Loucy (cell line): ENCODE results near the gene TMEM253.

Source experiments
- CTCF ChIP-seq: fragments of 200-600 bp; sonication (generic); conservative IDR thresholded peaks from 2 replicates; pipeline ENCODE4 v1.5.1; 2014; ENCODE audit warnings: mild to moderate bottlenecking, antibody characterized with exemption, low read length
- EZH2phosphoT487 ChIP-seq: fragments of 200-600 bp; IDR thresholded peaks from 2 replicates; pipeline ENCODE4 v1.6.1; 2018; ENCODE audit warnings: antibody characterized with exemption, mild to moderate bottlenecking, moderate library complexity, borderline replicate concordance

GRCh38 chr14:21089877-21090193 lies 11.0 kb upstream of the TMEM253 start:
- no peak for TF ChIP-seq CTCF
- TF ChIP-seq EZH2phosphoT487 = no peak
